HepG2 (cell line): ENCODE results near the gene PFN4. TPM values are rescaled to one million over a fixed set of nuclear protein-coding genes. Genes with fewer than 3 reads are reported as not detected.

Experiments used
- CREB1 ChIP-seq, 2 experiments: fragments of 450-650 bp in 1 of 2; IDR thresholded peaks; 2 replicates each; pipeline ENCODE4 v1.6.1; 2016 to 2017; ENCODE audit warnings: control low read depth in 1 of 2, mild to moderate bottlenecking in 1 of 2, missing compliant biosample characterization in 1 of 2, missing genetic modification characterization in 1 of 2
- ELF4 ChIP-seq: sonication (generic); formaldehyde crosslinking; IDR thresholded peaks from 2 replicates; pipeline ENCODE4 v1.5.0; 2020; ENCODE audit warnings: missing genetic modification reagents, mild to moderate bottlenecking, moderate library complexity, borderline replicate concordance
- ELK4 ChIP-seq: sonication (generic); formaldehyde crosslinking; IDR thresholded peaks from 2 replicates; pipeline ENCODE4 v1.9.0; 2021; ENCODE audit warnings: missing genetic modification reagents, borderline replicate concordance
- ERF ChIP-seq: IDR thresholded peaks from 2 replicates; pipeline ENCODE4 v1.6.1; 2018; ENCODE audit warnings: missing biosample characterization, missing genetic modification reagents
- KDM5B ChIP-seq: sonication (generic); formaldehyde crosslinking; IDR thresholded peaks from 2 replicates; pipeline ENCODE4 v1.4.0; 2020; ENCODE audit warnings: missing genetic modification reagents, mild to moderate bottlenecking, borderline replicate concordance
- MXD1 ChIP-seq: sonication (generic); formaldehyde crosslinking; IDR thresholded peaks from 2 replicates; pipeline ENCODE4 v1.4.0; 2020; ENCODE audit warnings: mild to moderate bottlenecking, missing genetic modification reagents
- PLRG1 ChIP-seq: fragments of 450-650 bp; conservative IDR thresholded peaks from 2 replicates; pipeline ENCODE4 v1.6.1; 2016
- SNAPC4 ChIP-seq: sonication (generic); formaldehyde crosslinking; IDR thresholded peaks from 2 replicates; pipeline ENCODE4 v1.4.0; 2020; ENCODE audit warnings: mild to moderate bottlenecking, missing genetic modification reagents
- ZBTB40 ChIP-seq, 2 experiments: fragments of 450-650 bp in 1 of 2; sonication (generic) in 1 of 2; formaldehyde crosslinking in 1 of 2; IDR thresholded peaks; 2 replicates each; pipeline versions ENCODE4 v1.6.1 to v1.8.0; 2016 to 2022; ENCODE audit warnings: antibody characterized with exemption in 1 of 2, mild to moderate bottlenecking in 1 of 2, missing genetic modification reagents in 1 of 2
- ZNF101 ChIP-seq: sonication (generic); formaldehyde crosslinking; IDR thresholded peaks from 2 replicates; pipeline ENCODE4 v1.4.0; 2020; ENCODE audit warnings: mild to moderate bottlenecking, low read depth, missing genetic modification reagents, borderline replicate concordance
- ZNF850 ChIP-seq: sonication (generic); formaldehyde crosslinking; conservative IDR thresholded peaks from 2 replicates; pipeline ENCODE4 v1.9.0; 2021; ENCODE audit warnings: mild to moderate bottlenecking, missing genetic modification reagents
- polyA plus RNA-seq, 8 experiments: library from polyadenylated mRNA; depleted of rRNA in 3 of 8; stranded (reverse) in 7 of 8; unstranded in 1 of 8; fragments of >200 nt; fragmentation: Illumina TruSeq in 4 of 8; extraction: Trizol in 4 of 8; gene quantifications; 2 replicates each; pipeline versions ENCODE4 v1.2.1 to v1.2.3, GENCODE V29; 2011 to 2016; ENCODE audit warnings: low read depth in 4 of 8, missing spikeins in 1 of 8, mixed read lengths in 1 of 8; ENCODE audit not compliant: insufficient read depth in 1 of 8
- total RNA-seq, 5 experiments: library from RNA; depleted of rRNA; stranded (reverse); fragments of >200 nt; fragmentation: Illumina TruSeq; extraction: Trizol; gene quantifications; 2 replicates each; pipeline ENCODE4 v1.2.3, GENCODE V29; 2016; ENCODE audit warnings: low read depth in 1 of 5

PFN4 gene
- total and polyA plus RNA-seq, 2 of the 13 experiments (the other 11 are each of a cell fraction or from before 2014, with no cell fraction given) = 0.12 to 0.20 TPM

GRCh38 chr2:24123195-24123921 is at the start of gene PFN4, which contains the start of gene FAM228B (continued):
- TF ChIP-seq ZBTB40 (IDR thresholded peaks at IDR 0.05) = no peak
- TF ChIP-seq ZBTB40 (CRISPR knock-in tag; IDR thresholded peaks at IDR 0.05) = peak; percentile 56; the same call in 1 of the 2 replicates
- 0 out of 2 replicates have a peak, but pooled peaks have one; percentile 71 for TF ChIP-seq ZNF850 (CRISPR knock-in tag)
- 0 out of 2 replicates have a peak, but pooled peaks have one; percentile 39 for TF ChIP-seq SNAPC4 (CRISPR knock-in tag)
- peak; percentile 94 for TF ChIP-seq KDM5B
- no peak; the same call in none of the 2 replicates for TF ChIP-seq ERF (CRISPR knock-in tag)
- TF ChIP-seq ELK4 (CRISPR knock-in tag) = no peak
- TF ChIP-seq MXD1 = peak; percentile 76
- TF ChIP-seq ZNF101 (CRISPR knock-in tag) = 0 out of 2 replicates have a peak, but pooled peaks have one; percentile 70
- no peak for TF ChIP-seq CREB1 (IDR thresholded peaks at IDR 0.05)
- TF ChIP-seq CREB1 (CRISPR knock-in tag; IDR thresholded peaks at IDR 0.05) = no peak
- 0 out of 2 replicates have a peak, but pooled peaks have one; percentile 40 for TF ChIP-seq ELF4 (CRISPR knock-in tag)
- no peak for TF ChIP-seq PLRG1
